GM23338 (cell line): ENCODE data around the gene RSPH3.

ENCODE experiments used
- CTCF ChIP-seq, 2 experiments: fragments of 200-600 bp in 1 of 2; sonication (generic) in 1 of 2; conservative IDR thresholded peaks; 2 replicates each; pipeline versions ENCODE4 v1.5.1 to v1.6.1; 2016 to 2017; ENCODE audit warnings: antibody characterized with exemption in 2 of 2, low read depth in 2 of 2, mild to moderate bottlenecking in 2 of 2, moderate library complexity in 1 of 2
- ETS1 ChIP-seq: IDR thresholded peaks from 2 replicates; pipeline ENCODE4 v1.6.1; 2016; ENCODE audit warnings: antibody characterized with exemption
- EZH2 ChIP-seq: fragments of 200-600 bp; sonication (generic); IDR thresholded peaks from one replicate; pipeline ENCODE4 v1.8.0; 2017; ENCODE audit warnings: antibody characterized with exemption, mild to moderate bottlenecking, low read depth; ENCODE audit not compliant: unreplicated experiment
- EZH2phosphoT487 ChIP-seq: fragments of 200-600 bp; sonication (generic); IDR thresholded peaks from one replicate; pipeline ENCODE4 v1.8.1; 2018; ENCODE audit warnings: antibody characterized with exemption; ENCODE audit not compliant: unreplicated experiment
- JUNB ChIP-seq: IDR thresholded peaks from one replicate; pipeline ENCODE4 v1.6.1; 2016; ENCODE audit warnings: antibody characterized with exemption; ENCODE audit not compliant: unreplicated experiment
- POLR2AphosphoS5 ChIP-seq: IDR thresholded peaks from 2 replicates; pipeline ENCODE4 v1.6.1; 2016; ENCODE audit warnings: antibody characterized with exemption, low read depth
- REST ChIP-seq: IDR thresholded peaks from one replicate; pipeline ENCODE4 v1.6.1; 2018; ENCODE audit warnings: antibody characterized with exemption; ENCODE audit not compliant: unreplicated experiment
- ZNF114 ChIP-seq: fragments of 250-450 bp; sonication (Bioruptor Pico); IDR thresholded peaks from 2 replicates; pipeline ENCODE4 v1.5.0; 2020; ENCODE audit warnings: mild to moderate bottlenecking, moderate library complexity

- TF ChIP-seq CTCF (conservative IDR thresholded peaks at IDR 0.05; ENCODE audit: low read depth in 2 of 2) (no peak), REST (no peak), EZH2 (no peak), JUNB (no peak), POLR2AphosphoS5 (no peak), EZH2phosphoT487 (no peak), ZNF114 (CRISPR knock-in tag) (no peak), ETS1 (no peak)
Observed at GRCh38 chr6:159007510-159007909, 7.5 kb upstream of the RSPH3 start.
